IPS-18c (cell line): ENCODE measurements around the gene AKAP6.

Source experiments
- H3K4me3 ChIP-seq: 2 replicates; pipeline ENCODE4 v1.7.0; 2013; ENCODE audit warnings: low read depth, mild to moderate bottlenecking, low read length, moderate library complexity; ENCODE audit not compliant: insufficient read depth
- H3K9me3 ChIP-seq: one replicate; pipeline ENCODE4 v1.6.1; 2013; ENCODE audit warnings: mild to moderate bottlenecking, low read length, moderate library complexity; ENCODE audit not compliant: control insufficient read depth, insufficient read depth

AKAP6 gene

DNA sequence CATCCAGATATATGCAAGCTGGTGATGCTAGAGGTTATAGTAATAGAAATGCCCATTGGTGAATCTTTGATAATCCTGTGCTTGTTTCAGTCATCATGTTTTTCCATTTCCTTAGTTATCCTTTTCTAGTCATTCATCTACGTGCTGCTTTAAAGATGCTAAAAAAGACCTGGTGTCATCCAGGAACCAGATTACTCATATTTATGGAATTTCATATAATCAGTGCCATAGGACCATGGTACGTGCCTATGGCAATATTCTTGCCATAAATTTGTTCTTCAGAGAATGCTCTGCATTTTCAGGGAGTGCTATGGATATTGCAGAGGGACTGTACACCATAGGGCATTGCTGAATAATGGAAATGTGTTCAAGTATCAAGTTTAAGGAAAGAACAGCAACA is 267.3 kb downstream of the AKAP6 start:
- Histone ChIP-seq H3K4me3 (no peak overlapping the region), H3K9me3 (no peaks in the 10 kb centered on the region)

GRCh38 chr14:32597771-32598170 is 268.7 kb downstream of the AKAP6 start:
- H3K9me3 ChIP-seq, result no peaks in the 10 kb centered on the region
- no peak overlapping the region for H3K4me3 ChIP-seq

- H3K9me3 ChIP-seq, result no peaks in the 10 kb centered on the region
These were observed 272.0 kb downstream of the AKAP6 start for GRCh38 chr14:32601069-32601468.

GRCh38 chr14:32601906-32602305 is 272.8 kb downstream of the AKAP6 start:
- H3K9me3 ChIP-seq, result no peaks in the 10 kb centered on the region
- no peak overlapping the region for H3K4me3 ChIP-seq

More at GRCh38 chr14:32601069-32601468, 272.0 kb downstream of the AKAP6 start:
- no peak overlapping the region for H3K4me3 ChIP-seq

DNA sequence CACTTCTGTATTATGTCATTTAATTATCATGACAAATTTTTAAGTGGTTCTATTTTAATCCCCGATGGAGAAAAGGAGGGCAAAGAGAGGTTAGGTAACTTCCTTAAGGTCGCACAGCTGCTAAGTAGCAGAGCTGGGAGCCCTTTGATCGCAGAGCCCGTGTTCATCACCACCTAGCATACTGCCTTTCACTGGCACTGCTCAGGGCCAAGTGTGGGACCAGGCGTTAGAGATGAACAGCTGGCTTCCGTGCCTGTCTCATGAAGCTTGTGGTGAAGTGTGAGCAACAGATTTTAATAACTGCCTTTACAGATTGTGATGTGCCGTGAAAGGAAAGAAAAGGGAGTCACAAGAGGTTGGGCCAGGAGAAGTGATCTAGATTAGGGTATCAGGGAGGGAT is 273.6 kb downstream of the AKAP6 start:
- Histone ChIP-seq H3K4me3 (no peak overlapping the region), H3K9me3 (no peaks in the 10 kb centered on the region)

DNA sequence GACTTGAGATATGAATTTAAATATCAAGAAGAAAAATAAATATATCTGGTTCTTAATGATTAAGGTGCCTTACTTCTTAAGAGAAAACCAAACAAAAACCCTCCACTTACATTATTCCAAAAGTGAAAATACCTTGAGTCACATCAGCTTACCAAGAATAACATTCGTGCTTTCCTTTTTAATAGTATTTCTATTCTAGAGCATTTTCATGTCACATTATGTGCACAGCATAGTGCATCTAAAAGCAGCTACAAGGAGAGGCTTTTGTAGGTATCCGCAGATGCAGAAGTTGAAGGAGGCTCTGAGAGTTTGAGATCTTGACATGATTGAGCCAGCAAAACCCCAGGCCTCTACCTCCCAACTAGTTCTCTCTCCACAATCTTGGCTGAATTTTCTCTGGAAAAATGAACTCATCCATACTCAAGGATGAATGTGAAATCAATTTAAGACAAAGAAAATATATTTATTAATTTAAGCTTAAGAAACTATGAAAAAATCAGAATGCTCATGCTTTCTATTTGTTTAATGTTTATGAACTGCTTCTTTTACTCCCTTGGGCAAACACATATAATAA is 275.0 kb downstream of the AKAP6 start:
- Histone ChIP-seq H3K4me3 (no peak overlapping the region), H3K9me3 (no peaks in the 10 kb centered on the region)

GRCh38 chr14:32606301-32606700 is 277.2 kb downstream of the AKAP6 start:
- Histone ChIP-seq H3K9me3 (no peaks in the 10 kb centered on the region), H3K4me3 (no peak overlapping the region)

GRCh38 chr14:32607399-32607798 is 278.3 kb downstream of the AKAP6 start:
- Histone ChIP-seq H3K9me3 (no peaks in the 10 kb centered on the region), H3K4me3 (no peak overlapping the region)

DNA sequence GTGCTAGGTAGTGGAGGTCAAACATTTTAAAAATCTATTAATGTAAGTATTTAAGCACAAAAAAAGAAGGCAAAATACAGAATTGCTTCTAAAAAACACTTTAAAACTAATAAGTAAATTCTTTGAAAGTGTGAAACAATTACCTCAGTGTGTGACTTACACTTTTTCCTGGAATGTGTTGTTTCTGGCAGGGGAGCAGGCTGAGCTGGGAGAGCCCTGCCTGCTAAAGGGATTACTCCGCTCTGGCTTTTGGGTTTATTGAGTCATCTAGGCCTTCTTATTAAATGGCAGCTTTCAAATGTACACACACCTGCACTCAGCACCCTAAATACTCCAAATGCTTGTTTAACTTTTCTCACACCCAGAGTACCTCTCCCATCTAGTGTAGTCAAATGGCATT is 279.8 kb downstream of the AKAP6 start:
- H3K9me3 ChIP-seq, result no peaks in the 10 kb centered on the region
- H3K4me3 ChIP-seq, result no peak overlapping the region

GRCh38 chr14:32609388-32609787 is 280.3 kb downstream of the AKAP6 start:
- H3K9me3 ChIP-seq, result no peaks in the 10 kb centered on the region
- no peak overlapping the region for H3K4me3 ChIP-seq

DNA sequence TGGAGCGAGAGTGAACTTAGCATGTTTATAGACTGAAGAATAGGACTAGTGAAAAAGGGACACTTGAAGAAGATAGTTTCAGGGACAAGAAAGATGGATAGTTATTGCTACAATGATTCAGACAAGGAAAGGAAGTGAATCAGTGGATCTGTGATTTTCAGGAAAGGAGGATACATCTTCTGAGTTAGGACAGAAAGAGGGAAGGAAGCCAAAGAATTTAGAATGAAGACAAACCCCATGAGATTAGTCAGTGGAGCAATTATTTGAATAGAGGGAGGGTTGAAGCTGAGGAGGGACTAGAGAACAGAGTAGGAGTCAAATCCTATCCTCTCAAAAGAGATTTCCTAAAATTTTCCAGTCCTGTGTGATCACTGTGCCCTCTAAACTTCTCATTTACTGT is 282.7 kb downstream of the AKAP6 start:
- H3K4me3 ChIP-seq, result no peak overlapping the region
- H3K9me3 ChIP-seq, result peaks cover 2% of the 10 kb centered on the region

- peaks cover 2% of the 10 kb centered on the region for H3K9me3 ChIP-seq
- no peak overlapping the region for H3K4me3 ChIP-seq
These were observed 289.9 kb downstream of the AKAP6 start for GRCh38 chr14:32618991-32619390.

GRCh38 chr14:32620303-32620702 is 291.2 kb downstream of the AKAP6 start:
- no peak overlapping the region for H3K4me3 ChIP-seq
- peaks cover 2% of the 10 kb centered on the region for H3K9me3 ChIP-seq

- H3K4me3 ChIP-seq, result no peak overlapping the region
These were observed 291.6 kb downstream of the AKAP6 start for GRCh38 chr14:32620724-32621123.

GRCh38 chr14:32621585-32621984 is 292.5 kb downstream of the AKAP6 start:
- H3K4me3 ChIP-seq, result no peak overlapping the region

More at GRCh38 chr14:32620724-32621123, 291.6 kb downstream of the AKAP6 start:
- H3K9me3 ChIP-seq, result no peaks in the 10 kb centered on the region

DNA sequence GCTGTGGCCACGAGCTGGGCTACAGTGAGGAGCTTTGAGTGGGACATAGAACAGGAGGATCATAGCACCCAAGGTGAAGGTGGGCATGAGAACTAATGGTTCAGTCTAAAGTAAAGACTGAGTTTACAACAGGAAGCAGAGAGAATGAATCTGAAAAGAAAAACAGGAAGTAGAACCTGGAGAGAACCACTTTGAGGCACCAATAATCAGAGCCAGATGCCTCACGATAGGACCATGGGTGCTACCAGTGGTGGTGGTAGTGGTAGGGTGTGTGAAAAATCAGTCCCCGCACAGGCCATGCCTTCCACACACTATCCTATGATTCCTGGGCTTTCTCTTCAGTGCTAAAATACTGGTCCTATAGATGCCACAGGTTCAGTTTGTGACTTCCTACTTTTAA is 293.6 kb downstream of the AKAP6 start:
- Histone ChIP-seq H3K9me3 (no peaks in the 10 kb centered on the region), H3K4me3 (no peak overlapping the region)

More at GRCh38 chr14:32621585-32621984, 292.5 kb downstream of the AKAP6 start:
- H3K9me3 ChIP-seq, result no peaks in the 10 kb centered on the region

DNA sequence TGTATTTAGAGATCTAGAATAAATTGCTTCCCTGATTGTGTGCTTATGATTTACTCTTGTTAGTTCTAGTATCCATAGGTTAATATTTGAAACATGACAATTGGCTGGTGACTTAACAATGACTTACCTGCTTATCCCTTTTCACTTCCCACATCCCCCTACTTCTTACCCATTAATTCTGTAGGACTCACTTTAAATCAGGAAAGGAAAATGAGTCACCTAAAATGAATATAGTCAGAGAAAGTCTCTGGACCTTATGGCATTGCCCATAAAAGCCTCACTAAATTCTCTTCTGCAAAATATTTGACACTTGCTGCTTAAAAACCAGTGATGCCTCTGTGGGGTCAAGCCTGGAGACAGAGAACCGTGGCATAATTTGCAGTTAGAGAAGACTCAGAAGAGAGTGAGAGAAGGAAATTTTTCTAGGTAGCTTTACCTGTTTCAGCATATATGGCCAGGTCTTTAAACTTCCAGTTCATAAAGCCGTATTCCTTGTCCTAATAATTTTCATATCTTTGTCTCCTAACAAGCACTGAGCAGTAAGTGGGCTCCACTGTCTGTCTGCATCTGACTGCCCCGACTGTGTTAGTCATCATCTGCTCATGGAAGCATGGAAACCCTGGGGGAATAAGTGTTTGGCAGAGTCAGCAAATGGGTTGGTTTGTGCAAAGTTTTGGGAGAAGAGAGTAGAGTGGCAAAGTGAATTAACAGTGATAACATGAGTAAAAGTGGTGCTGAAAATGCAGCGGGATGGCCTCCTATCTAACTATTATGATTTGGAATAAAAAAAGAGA is 294.4 kb downstream of the AKAP6 start:
- H3K9me3 ChIP-seq, result no peaks in the 10 kb centered on the region

GRCh38 chr14:32625211-32625610 is 296.1 kb downstream of the AKAP6 start:
- Histone ChIP-seq H3K4me3 (no peak overlapping the region), H3K9me3 (no peaks in the 10 kb centered on the region)

More for the DNA sequence above, 294.4 kb downstream of the AKAP6 start:
- H3K4me3 ChIP-seq, result no peak overlapping the region
